Fibroblast of lung (primary cell): ENCODE measurements around the gene MAGI2. TPM values are rescaled to one million over a fixed set of nuclear protein-coding genes. Genes with fewer than 3 reads are reported as not detected.

Experiments
- DNase-seq, 2 donors: peaks; one replicate each; pipeline versions ENCODE4 v3.0.0 to v3.0.0-alpha.2; 2010; ENCODE audit warnings: low read depth in 2 of 2
- H2AFZ ChIP-seq: 2 replicates; pipeline ENCODE4 v1.5.1; 2012; ENCODE audit warnings: low read length, control low read depth, inconsistent platforms
- H3K27ac ChIP-seq: 2 replicates; pipeline ENCODE4 v1.5.1; 2011; ENCODE audit warnings: low read length, control low read depth; ENCODE audit not compliant: insufficient read depth
- H3K27me3 ChIP-seq: 2 replicates; pipeline ENCODE4 v1.5.1; 2011; ENCODE audit warnings: mild to moderate bottlenecking, low read length; ENCODE audit not compliant: control insufficient read depth, insufficient read depth
- H3K36me3 ChIP-seq: 2 replicates; pipeline ENCODE4 v1.5.1; 2011; ENCODE audit warnings: low read length; ENCODE audit not compliant: control insufficient read depth, insufficient read depth
- H3K4me1 ChIP-seq: 2 replicates; pipeline ENCODE4 v1.5.1; 2011; ENCODE audit warnings: low read length; ENCODE audit not compliant: control insufficient read depth, insufficient read depth; ENCODE audit errors: extremely low read depth
- H3K4me2 ChIP-seq: 2 replicates; pipeline ENCODE4 v1.5.1; 2011; ENCODE audit warnings: low read length, control low read depth; ENCODE audit not compliant: insufficient read depth; ENCODE audit errors: extremely low read depth
- H3K4me3 ChIP-seq, 4 experiments: fragments of 200-600 bp in 1 of 4; sonication (generic) in 1 of 4; replicated peaks in 1 of 4; 2 replicates each; pipeline ENCODE4 v1.5.1; 2011 to 2016; ENCODE audit warnings: low read length in 4 of 4, low read depth in 3 of 4, mild to moderate bottlenecking in 3 of 4, control low read depth in 2 of 4, inconsistent platforms in 1 of 4, mixed read lengths in 1 of 4; ENCODE audit not compliant: insufficient read depth in 1 of 4; ENCODE audit errors: control extremely low read depth in 1 of 4
- H3K79me2 ChIP-seq: 2 replicates; pipeline ENCODE4 v1.5.1; 2012; ENCODE audit warnings: mild to moderate bottlenecking, low read length, inconsistent platforms; ENCODE audit not compliant: control insufficient read depth, insufficient read depth
- H3K9ac ChIP-seq: 2 replicates; pipeline ENCODE4 v1.5.1; 2011; ENCODE audit warnings: mild to moderate bottlenecking, low read length, control low read depth; ENCODE audit not compliant: insufficient read depth
- H3K9me3 ChIP-seq: 2 replicates; pipeline ENCODE4 v1.5.1; 2012; ENCODE audit warnings: low read depth, low read length; ENCODE audit not compliant: control insufficient read depth, insufficient read depth
- H4K20me1 ChIP-seq: 2 replicates; pipeline ENCODE4 v1.5.1; 2011; ENCODE audit warnings: low read length; ENCODE audit not compliant: control insufficient read depth, insufficient read depth; ENCODE audit errors: extremely low read depth
- CTCF ChIP-seq, 2 donors: IDR thresholded peaks in 1 of 2; conservative IDR thresholded peaks in 1 of 2; 1 replicate in 1 of 2; 2 replicates in 1 of 2; pipeline ENCODE4 v1.5.1; 2011 to 2012; ENCODE audit warnings: low read length in 2 of 2, control low read depth in 1 of 2, inconsistent platforms in 1 of 2, low read depth in 1 of 2, mild to moderate bottlenecking in 1 of 2
- EZH2 ChIP-seq: IDR thresholded peaks from 2 replicates; pipeline ENCODE4 v1.5.1; 2012; ENCODE audit warnings: low read length, control low read depth, mild to moderate bottlenecking; ENCODE audit errors: missing control alignments
- polyA plus RNA-seq, 2 donors: library from polyadenylated mRNA; depleted of rRNA in 1 of 2; stranded (reverse) in 1 of 2; unstranded in 1 of 2; fragments of >200 nt; gene quantifications; 2 replicates each; pipeline ENCODE4 v1.2.1, GENCODE V29; 2011 to 2012; ENCODE audit warnings: missing spikeins in 1 of 2
- total RNA-seq: library from RNA; depleted of rRNA; stranded (reverse); fragments of >200 nt; gene quantifications from 2 replicates; pipeline ENCODE4 v1.2.1, GENCODE V29; 2014

Gene MAGI2
- total and polyA plus RNA-seq, 2 donors (not counting 1 experiment from before 2014, with no cell fraction given) = 1.8 to 17.0 TPM

GRCh38 chr7:79257959-79258358 is 195.5 kb downstream of the MAGI2 start:
- no peak overlapping the region for H3K4me3 ChIP-seq
- no peak overlapping the region for H3K9ac ChIP-seq
- no peaks in the 10 kb centered on the region for H3K36me3 ChIP-seq
- H3K79me2 ChIP-seq = no peaks in the 10 kb centered on the region
- H3K9me3 ChIP-seq = no peaks in the 10 kb centered on the region
- H3K27me3 ChIP-seq = no peaks in the 10 kb centered on the region
- H3K4me2 ChIP-seq = no peak overlapping the region
- no peak overlapping the region for H3K27ac ChIP-seq
- H4K20me1 ChIP-seq = no peaks in the 10 kb centered on the region
- H2AFZ ChIP-seq = no peak overlapping the region
- TF ChIP-seq EZH2 (no peak), CTCF (conservative IDR thresholded peaks at IDR 0.05 in 1 of 2, IDR thresholded peaks at IDR 0.05 in 1 of 2; ENCODE audit: low read depth in 1 of 2, low read length in 2 of 2) (no peak)
- no peak for DNase-seq
- H3K4me1 ChIP-seq = no peaks in the 10 kb centered on the region

- Histone ChIP-seq H3K4me3 (no peak overlapping the region), H3K4me1 (no peaks in the 10 kb centered on the region), H3K27ac (no peak overlapping the region), H3K9ac (no peak overlapping the region), H3K9me3 (no peaks in the 10 kb centered on the region), H3K27me3 (no peaks in the 10 kb centered on the region), H3K4me2 (no peak overlapping the region), H3K36me3 (no peaks in the 10 kb centered on the region), H2AFZ (no peak overlapping the region), H3K79me2 (no peaks in the 10 kb centered on the region), H4K20me1 (no peaks in the 10 kb centered on the region)
- no peak for DNase-seq
- no peak for TF ChIP-seq CTCF (conservative IDR thresholded peaks at IDR 0.05 in 1 of 2, IDR thresholded peaks at IDR 0.05 in 1 of 2; ENCODE audit: low read depth in 1 of 2, low read length in 2 of 2)
Measured at GRCh38 chr7:79245623-79246249, 207.7 kb downstream of the MAGI2 start.

- H3K27me3 ChIP-seq = no peaks in the 10 kb centered on the region
- no peaks in the 10 kb centered on the region for H3K9me3 ChIP-seq
- no peak overlapping the region for H3K27ac ChIP-seq
- no peaks in the 10 kb centered on the region for H4K20me1 ChIP-seq
- TF ChIP-seq EZH2 (no peak), CTCF (conservative IDR thresholded peaks at IDR 0.05 in 1 of 2, IDR thresholded peaks at IDR 0.05 in 1 of 2; ENCODE audit: low read depth in 1 of 2, low read length in 2 of 2) (no peak)
- no peaks in the 10 kb centered on the region for H3K4me1 ChIP-seq
- DNase-seq = no peak
- H3K4me2 ChIP-seq = no peak overlapping the region
- no peak overlapping the region for H3K4me3 ChIP-seq
- H3K79me2 ChIP-seq = no peaks in the 10 kb centered on the region
- no peak overlapping the region for H3K9ac ChIP-seq
- H2AFZ ChIP-seq = no peak overlapping the region
- H3K36me3 ChIP-seq = no peaks in the 10 kb centered on the region
Measured at GRCh38 chr7:79244482-79244881, 209.0 kb downstream of the MAGI2 start.
